GM23338 (cell line): ENCODE measurements around the gene SLC45A3. TPM values are rescaled to one million over a fixed set of nuclear protein-coding genes. Genes with fewer than 3 reads are reported as not detected.

Source experiments
- ATAC-seq: fragments of 200-7000 bp; cut with Tn5 transposase; 3 replicates; pipeline ENCODE4 v1.9.1; 2020
- DNase-seq: peaks from one replicate; pipeline ENCODE4 v3.0.0-alpha.2; 2015; ENCODE audit warnings: low spot score
- H2AFZ ChIP-seq: fragments of 200-600 bp; sonication (generic); 2 replicates; pipeline ENCODE4 v1.8.0; 2016; ENCODE audit warnings: antibody characterized with exemption, mild to moderate bottlenecking, moderate library complexity
- H3F3A ChIP-seq: fragments of 200-600 bp; sonication (generic); replicated peaks from 2 replicates; pipeline ENCODE4 v1.8.0; 2017; ENCODE audit warnings: antibody characterized with exemption, mixed run types, low read depth
- H3K27ac ChIP-seq: fragments of 200-600 bp; sonication (generic); 2 replicates; pipeline ENCODE4 v1.6.1; 2016; ENCODE audit warnings: low read depth
- H3K27me3 ChIP-seq: fragments of 200-600 bp; sonication (generic); 2 replicates; pipeline ENCODE4 v1.8.0; 2016; ENCODE audit warnings: mild to moderate bottlenecking, mixed run types, moderate library complexity; ENCODE audit not compliant: insufficient read depth
- H3K36me3 ChIP-seq: fragments of 200-600 bp; sonication (generic); 2 replicates; pipeline ENCODE4 v1.8.0; 2016; ENCODE audit warnings: mild to moderate bottlenecking; ENCODE audit not compliant: insufficient read depth
- H3K4me1 ChIP-seq: fragments of 200-600 bp; sonication (generic); 2 replicates; pipeline ENCODE4 v1.8.0; 2016; ENCODE audit warnings: mild to moderate bottlenecking, moderate library complexity; ENCODE audit not compliant: insufficient read depth
- H3K4me2 ChIP-seq: fragments of 200-600 bp; sonication (generic); 2 replicates; pipeline ENCODE4 v1.7.1; 2017; ENCODE audit warnings: mixed run types
- H3K4me3 ChIP-seq: fragments of 200-600 bp; sonication (generic); 2 replicates; pipeline ENCODE4 v1.6.1; 2016; ENCODE audit warnings: mixed run types
- H3K79me2 ChIP-seq: fragments of 200-600 bp; sonication (generic); replicated peaks from 2 replicates; pipeline ENCODE4 v1.8.0; 2017; ENCODE audit warnings: mild to moderate bottlenecking; ENCODE audit not compliant: insufficient read depth
- H3K9me2 ChIP-seq: fragments of 200-600 bp; sonication (generic); 2 replicates; pipeline ENCODE4 v1.8.0; 2017; ENCODE audit not compliant: insufficient read depth
- H4K20me1 ChIP-seq: fragments of 200-600 bp; sonication (generic); replicated peaks from 2 replicates; pipeline ENCODE4 v1.8.0; 2017; ENCODE audit warnings: mild to moderate bottlenecking; ENCODE audit not compliant: insufficient read depth
- H3K27ac Mint-ChIP-seq: 2 replicates; pipeline ENCODE4 v1.8.0; 2020; ENCODE audit warnings: inconsistent platforms, mild to moderate bottlenecking, moderate library complexity, mixed read lengths
- H3K27me3 Mint-ChIP-seq: 3 replicates; pipeline ENCODE4 v1.8.0; 2022; ENCODE audit warnings: low read depth, mild to moderate bottlenecking, moderate library complexity, mixed read lengths, inconsistent platforms; ENCODE audit not compliant: insufficient read depth, poor library complexity
- H3K36me3 Mint-ChIP-seq: 3 replicates; pipeline ENCODE4 v1.8.0; 2021; ENCODE audit warnings: low read depth, mild to moderate bottlenecking, inconsistent platforms, moderate library complexity, mixed read lengths
- H3K4me1 Mint-ChIP-seq: 3 replicates; pipeline ENCODE4 v1.8.0; 2020; ENCODE audit warnings: mild to moderate bottlenecking, inconsistent platforms, mixed read lengths
- H3K4me3 Mint-ChIP-seq: 3 replicates; pipeline ENCODE4 v1.8.0; 2021; ENCODE audit warnings: moderate library complexity, mild to moderate bottlenecking, inconsistent platforms, mixed read lengths
- H3K9me3 Mint-ChIP-seq: 3 replicates; pipeline ENCODE4 v1.8.0; 2020; ENCODE audit warnings: moderate library complexity, mild to moderate bottlenecking, inconsistent platforms, mixed read lengths
- CREB1 ChIP-seq: fragments of 250-450 bp; sonication (Bioruptor Pico); IDR thresholded peaks from 2 replicates; pipeline ENCODE4 v1.5.0; 2020; ENCODE audit warnings: low read depth, mild to moderate bottlenecking, moderate library complexity
- CTCF ChIP-seq, 2 experiments: fragments of 200-600 bp in 1 of 2; sonication (generic) in 1 of 2; conservative IDR thresholded peaks; 2 replicates each; pipeline versions ENCODE4 v1.5.1 to v1.6.1; 2016 to 2017; ENCODE audit warnings: antibody characterized with exemption in 2 of 2, low read depth in 2 of 2, mild to moderate bottlenecking in 2 of 2, moderate library complexity in 1 of 2
- ETS1 ChIP-seq: IDR thresholded peaks from 2 replicates; pipeline ENCODE4 v1.6.1; 2016; ENCODE audit warnings: antibody characterized with exemption
- EZH2 ChIP-seq: fragments of 200-600 bp; sonication (generic); IDR thresholded peaks from one replicate; pipeline ENCODE4 v1.8.0; 2017; ENCODE audit warnings: antibody characterized with exemption, mild to moderate bottlenecking, low read depth; ENCODE audit not compliant: unreplicated experiment
- EZH2phosphoT487 ChIP-seq: fragments of 200-600 bp; sonication (generic); IDR thresholded peaks from one replicate; pipeline ENCODE4 v1.8.1; 2018; ENCODE audit warnings: antibody characterized with exemption; ENCODE audit not compliant: unreplicated experiment
- JUNB ChIP-seq: IDR thresholded peaks from one replicate; pipeline ENCODE4 v1.6.1; 2016; ENCODE audit warnings: antibody characterized with exemption; ENCODE audit not compliant: unreplicated experiment
- NANOG ChIP-seq: IDR thresholded peaks from 2 replicates; pipeline ENCODE4 v1.6.1; 2016; ENCODE audit warnings: antibody characterized with exemption, borderline replicate concordance
- POLR2AphosphoS5 ChIP-seq: IDR thresholded peaks from 2 replicates; pipeline ENCODE4 v1.6.1; 2016; ENCODE audit warnings: antibody characterized with exemption, low read depth
- REST ChIP-seq: IDR thresholded peaks from one replicate; pipeline ENCODE4 v1.6.1; 2018; ENCODE audit warnings: antibody characterized with exemption; ENCODE audit not compliant: unreplicated experiment
- STAT1 ChIP-seq: IDR thresholded peaks from one replicate; pipeline ENCODE4 v1.6.1; 2016; ENCODE audit warnings: antibody characterized with exemption; ENCODE audit not compliant: unreplicated experiment
- ZNF114 ChIP-seq: fragments of 250-450 bp; sonication (Bioruptor Pico); IDR thresholded peaks from 2 replicates; pipeline ENCODE4 v1.5.0; 2020; ENCODE audit warnings: mild to moderate bottlenecking, moderate library complexity
- ZNF331 ChIP-seq: fragments of 250-450 bp; sonication (Bioruptor Pico); IDR thresholded peaks from 2 replicates; pipeline ENCODE4 v1.5.0; 2020; ENCODE audit warnings: low read depth, mild to moderate bottlenecking, moderate library complexity
- ZNF462 ChIP-seq: fragments of 250-450 bp; sonication (Bioruptor Pico); IDR thresholded peaks from 2 replicates; pipeline ENCODE4 v1.5.0; 2020; ENCODE audit warnings: mild to moderate bottlenecking, moderate library complexity
- polyA plus RNA-seq: library from polyadenylated mRNA; unstranded; fragments of >200 nt; fragmentation: Nextera tagmentation; extraction: Ambion mirVana; gene quantifications from 2 replicates; pipeline ENCODE4 v1.2.1, GENCODE V29; 2016
- total RNA-seq: library from RNA; depleted of rRNA; stranded (reverse); fragments of >200 nt; shearing (Covaris generic); gene quantifications from 2 replicates; pipeline ENCODE4 v1.2.3, GENCODE V29; 2014

Gene SLC45A3
- total and polyA plus RNA-seq, 2 experiments from 2014 or later = 4.7 to 16.0 TPM

- TF ChIP-seq POLR2AphosphoS5 (no peak), CREB1 (no peak), NANOG (no peak), ZNF331 (no peak), CTCF (conservative IDR thresholded peaks at IDR 0.05; ENCODE audit: low read depth in 2 of 2) (no peak), EZH2phosphoT487 (no peak), ZNF114 (no peak), STAT1 (no peak), JUNB (no peak), EZH2 (no peak), ZNF462 (no peak), ETS1 (no peak), REST (no peak)
- Histone ChIP-seq H3K27ac (no peak overlapping the region), H3K4me3 (no peak overlapping the region), H3K4me1 (peaks cover 22% of the 10 kb centered on the region), H2AFZ (no peak overlapping the region), H3K79me2 (no peaks in the 10 kb centered on the region), H3F3A (peaks cover 18% of the 10 kb centered on the region), H3K27me3 (no peaks in the 10 kb centered on the region), H3K36me3 (peaks cover 10% of the 10 kb centered on the region), H3K4me2 (no peak overlapping the region), H3K9me2 (no peaks in the 10 kb centered on the region), H4K20me1 (peaks cover 12% of the 10 kb centered on the region; the same call in 1 of the 2 replicates)
- ATAC-seq (no peak), DNase-seq (no peak)
- Mint-ChIP-seq H3K27me3 (peaks cover 4% of the 10 kb centered on the region), H3K9me3 (no peaks in the 10 kb centered on the region), H3K4me1 (peaks cover 5% of the 10 kb centered on the region; the same call in 2 of the 3 replicates), H3K27ac (no peak overlapping the region; the same call in 1 of the 2 replicates), H3K4me3 (no peak overlapping the region), H3K36me3 (no peaks in the 10 kb centered on the region)
Observed at GRCh38 chr1:205709059-205709398, 28.7 kb upstream of the SLC45A3 start.
